Glutamatergic neuron (in vitro differentiated cells): ENCODE results near the gene OR2T10. TPM values are rescaled to one million over a fixed set of nuclear protein-coding genes. Genes with fewer than 3 reads are reported as not detected.

Experiments used
- DNase-seq: peaks from one replicate; pipeline ENCODE4 v3.0.0; 2022
- H3K27ac Mint-ChIP-seq: one replicate; pipeline ENCODE4 v1.8.0; 2020; ENCODE audit warnings: mild to moderate bottlenecking, mixed read lengths, inconsistent platforms; ENCODE audit not compliant: unreplicated experiment
- H3K27me3 Mint-ChIP-seq: one replicate; pipeline ENCODE4 v1.8.0; 2020; ENCODE audit warnings: mild to moderate bottlenecking, moderate library complexity, mixed read lengths, inconsistent platforms; ENCODE audit not compliant: unreplicated experiment
- H3K36me3 Mint-ChIP-seq: one replicate; pipeline ENCODE4 v1.8.0; 2020; ENCODE audit warnings: mild to moderate bottlenecking, mixed read lengths, inconsistent platforms; ENCODE audit not compliant: unreplicated experiment
- H3K4me1 Mint-ChIP-seq: one replicate; pipeline ENCODE4 v1.8.0; 2020; ENCODE audit warnings: mild to moderate bottlenecking, low read depth, mixed read lengths, inconsistent platforms; ENCODE audit not compliant: unreplicated experiment
- H3K4me3 Mint-ChIP-seq: one replicate; pipeline ENCODE4 v1.8.0; 2020; ENCODE audit warnings: mild to moderate bottlenecking, mixed read lengths, inconsistent platforms; ENCODE audit not compliant: unreplicated experiment
- H3K9me3 Mint-ChIP-seq: one replicate; pipeline ENCODE4 v1.8.0; 2020; ENCODE audit warnings: mild to moderate bottlenecking, moderate library complexity, mixed read lengths, inconsistent platforms; ENCODE audit not compliant: unreplicated experiment
- total RNA-seq: library from RNA; stranded (reverse); fragmentation: NEBNext Ultra II Directional; extraction: Animal tissue kit (Norgen Biotek cat#: 25700); gene quantifications from one replicate; pipeline ENCODE4 v1.2.1, GENCODE V29; 2021; ENCODE audit not compliant: unreplicated experiment
- TF ChIP-seq, protein P1 (sequence below): fragments of 200-600 bp; sonication (generic); IDR thresholded peaks from one replicate; pipeline ENCODE4 v1.5.0; 2021; ENCODE audit not compliant: partially characterized antibody, unreplicated experiment

Gene OR2T10
- total RNA-seq, 1 donor from 2014 or later = not detected

GRCh38 chr1:248631354-248632008, 34.0 kb upstream of the OR2T10 start:
- no peak overlapping the region for H3K27ac Mint-ChIP-seq

DNA sequence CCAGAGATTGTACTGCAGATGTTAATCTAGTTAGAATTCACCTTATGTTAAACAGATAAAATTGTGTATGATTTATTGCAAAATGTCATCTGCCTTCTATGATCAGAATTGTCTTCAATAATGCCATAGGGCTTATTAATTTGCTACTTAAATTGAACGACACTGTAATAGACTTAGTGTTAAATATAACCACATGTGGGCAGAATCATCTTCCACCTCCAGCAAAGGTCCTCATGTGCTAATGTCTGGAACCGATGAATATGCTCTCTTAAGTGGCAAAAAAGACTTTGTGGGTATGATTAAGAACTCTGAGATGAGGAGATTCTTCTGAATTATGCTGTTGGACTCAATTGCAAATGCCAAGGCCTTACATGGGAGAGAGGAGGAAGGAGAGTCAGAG, 33.1 kb upstream of the OR2T10 start:
- Mint-ChIP-seq H3K4me1 (no peaks in the 10 kb centered on the region), H3K4me3 (no peak overlapping the region), H3K9me3 (peaks cover 13% of the 10 kb centered on the region), H3K36me3 (peaks cover 6% of the 10 kb centered on the region), H3K27me3 (no peaks in the 10 kb centered on the region), H3K27ac (no peak overlapping the region)
- TF ChIP-seq, protein P1, sequence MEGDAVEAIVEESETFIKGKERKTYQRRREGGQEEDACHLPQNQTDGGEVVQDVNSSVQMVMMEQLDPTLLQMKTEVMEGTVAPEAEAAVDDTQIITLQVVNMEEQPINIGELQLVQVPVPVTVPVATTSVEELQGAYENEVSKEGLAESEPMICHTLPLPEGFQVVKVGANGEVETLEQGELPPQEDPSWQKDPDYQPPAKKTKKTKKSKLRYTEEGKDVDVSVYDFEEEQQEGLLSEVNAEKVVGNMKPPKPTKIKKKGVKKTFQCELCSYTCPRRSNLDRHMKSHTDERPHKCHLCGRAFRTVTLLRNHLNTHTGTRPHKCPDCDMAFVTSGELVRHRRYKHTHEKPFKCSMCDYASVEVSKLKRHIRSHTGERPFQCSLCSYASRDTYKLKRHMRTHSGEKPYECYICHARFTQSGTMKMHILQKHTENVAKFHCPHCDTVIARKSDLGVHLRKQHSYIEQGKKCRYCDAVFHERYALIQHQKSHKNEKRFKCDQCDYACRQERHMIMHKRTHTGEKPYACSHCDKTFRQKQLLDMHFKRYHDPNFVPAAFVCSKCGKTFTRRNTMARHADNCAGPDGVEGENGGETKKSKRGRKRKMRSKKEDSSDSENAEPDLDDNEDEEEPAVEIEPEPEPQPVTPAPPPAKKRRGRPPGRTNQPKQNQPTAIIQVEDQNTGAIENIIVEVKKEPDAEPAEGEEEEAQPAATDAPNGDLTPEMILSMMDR = no peak
- no peak for DNase-seq

More at GRCh38 chr1:248631354-248632008, 34.0 kb upstream of the OR2T10 start:
- peaks cover 13% of the 10 kb centered on the region for H3K9me3 Mint-ChIP-seq
- TF ChIP-seq, protein P1 = no peak
- H3K4me1 Mint-ChIP-seq = no peaks in the 10 kb centered on the region
- H3K36me3 Mint-ChIP-seq = peaks cover 6% of the 10 kb centered on the region
- no peaks in the 10 kb centered on the region for H3K27me3 Mint-ChIP-seq
- H3K4me3 Mint-ChIP-seq = no peak overlapping the region
- no peak for DNase-seq

DNA sequence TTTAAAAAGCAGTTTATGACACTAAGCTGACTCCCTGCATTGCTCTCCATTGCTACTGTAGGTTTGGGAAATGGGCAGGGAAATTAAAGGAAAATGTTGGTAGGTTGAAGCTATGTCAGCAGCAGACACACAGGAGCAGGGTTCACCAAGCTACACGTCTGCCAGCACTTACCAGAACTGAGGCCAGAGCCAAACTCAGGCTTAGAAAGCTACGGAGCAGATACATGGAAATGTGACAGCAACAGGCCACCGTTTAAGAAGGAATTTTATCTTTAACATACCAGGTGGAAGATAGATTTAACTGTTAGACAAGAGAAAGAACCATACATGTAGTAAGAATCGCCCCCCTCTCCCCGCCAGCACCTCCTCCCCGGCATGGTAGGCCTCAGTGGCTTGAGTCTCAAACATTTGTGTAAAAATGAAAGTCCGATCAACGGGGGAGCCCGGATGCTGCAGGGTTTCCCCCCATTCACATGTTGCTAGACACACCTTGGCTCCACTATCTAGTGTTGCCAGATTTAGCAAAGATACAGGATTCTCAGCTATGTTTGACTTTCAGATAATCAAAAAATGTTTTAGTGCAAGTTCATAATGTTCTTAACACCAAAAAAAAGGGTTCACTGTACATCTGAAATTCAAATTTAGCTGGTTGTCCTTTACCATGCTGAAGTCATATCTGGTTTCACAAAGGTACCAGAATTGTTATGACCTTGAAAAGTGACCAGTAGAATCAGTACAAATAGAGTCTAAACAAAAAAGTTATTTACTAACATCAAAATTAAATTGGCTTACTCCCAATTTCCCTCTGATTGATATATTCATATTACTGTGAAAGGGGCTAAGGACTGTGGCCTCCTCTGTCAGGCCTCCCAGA, 30.7 kb upstream of the OR2T10 start:
- no peak overlapping the region for H3K27ac Mint-ChIP-seq
- no peaks in the 10 kb centered on the region for H3K4me1 Mint-ChIP-seq
- TF ChIP-seq, protein P1 = no peak
- H3K9me3 Mint-ChIP-seq = peaks cover 13% of the 10 kb centered on the region
- no peak for DNase-seq
- H3K4me3 Mint-ChIP-seq = no peak overlapping the region
- no peaks in the 10 kb centered on the region for H3K27me3 Mint-ChIP-seq
- H3K36me3 Mint-ChIP-seq = peaks cover 6% of the 10 kb centered on the region

GRCh38 chr1:248625971-248626370, 28.5 kb upstream of the OR2T10 start:
- Mint-ChIP-seq H3K36me3 (peaks cover 6% of the 10 kb centered on the region), H3K4me1 (no peaks in the 10 kb centered on the region), H3K4me3 (no peak overlapping the region), H3K9me3 (peaks cover 9% of the 10 kb centered on the region), H3K27ac (no peak overlapping the region), H3K27me3 (no peaks in the 10 kb centered on the region)
- DNase-seq = no peak
- TF ChIP-seq, protein P1 = no peak

GRCh38 chr1:248625166-248625565, 27.7 kb upstream of the OR2T10 start:
- Mint-ChIP-seq H3K9me3 (peaks cover 6% of the 10 kb centered on the region), H3K36me3 (no peaks in the 10 kb centered on the region), H3K4me3 (no peak overlapping the region), H3K27me3 (no peaks in the 10 kb centered on the region), H3K4me1 (no peaks in the 10 kb centered on the region), H3K27ac (no peak overlapping the region)
- DNase-seq = no peak
- TF ChIP-seq, protein P1 = no peak
